AG09309 (cell line): Measurements from ENCODE around the gene IL15.
"Not testable (repeated sequence)": the region's sequence is repeated elsewhere in the genome, so short reads cannot be mapped to it uniquely, and the experiment has no call there.

Source experiments
- DNase-seq: peaks from one replicate; pipeline ENCODE4 v3.0.0-alpha.2; 2010; ENCODE audit warnings: low read depth
- H3K4me3 ChIP-seq: 2 replicates; pipeline ENCODE4 v1.5.1; 2011; ENCODE audit warnings: mild to moderate bottlenecking, low read depth, low read length, moderate library complexity; ENCODE audit not compliant: control insufficient read depth
- CTCF ChIP-seq: IDR thresholded peaks from 2 replicates; pipeline ENCODE4 v1.5.1; 2011; ENCODE audit warnings: mild to moderate bottlenecking, low read depth, low read length, inconsistent platforms; ENCODE audit not compliant: insufficient read depth, control insufficient read depth; ENCODE audit errors: missing control alignments

IL15 gene

GRCh38 chr4:141636082-141636770, at the start of gene IL15:
Gene IL15, plus strand, starts transcription at chr4:141636583. Its CDS starts 82,882 bp downstream, at chr4:141719465.
- no peak for DNase-seq
- peak within 1 kb of the TSS; percentile 99 for H3K4me3 ChIP-seq
- no peak for TF ChIP-seq CTCF

- no peak for TF ChIP-seq CTCF
- DNase-seq, result no peak
Measured at GRCh38 chr4:141587897-141588296, 48.5 kb upstream of the IL15 start.

GRCh38 chr4:141595531-141595930, 40.9 kb upstream of the IL15 start:
- DNase-seq, result no peak
- no peak overlapping the region for H3K4me3 ChIP-seq
- TF ChIP-seq CTCF, result no peak

More at GRCh38 chr4:141587897-141588296, 48.5 kb upstream of the IL15 start:
- no peak overlapping the region for H3K4me3 ChIP-seq

GRCh38 chr4:141599853-141600252, 36.5 kb upstream of the IL15 start:
- no peak for DNase-seq
- no peak for TF ChIP-seq CTCF
- H3K4me3 ChIP-seq, result no peak overlapping the region

GRCh38 chr4:141604683-141605082, 31.7 kb upstream of the IL15 start:
- not testable (repeated sequence) for DNase-seq

GRCh38 chr4:141605425-141605856, 30.9 kb upstream of the IL15 start:
- no peak overlapping the region for H3K4me3 ChIP-seq
- TF ChIP-seq CTCF, result no peak
- no peak for DNase-seq

More at GRCh38 chr4:141604683-141605082, 31.7 kb upstream of the IL15 start:
- not testable (repeated sequence) for H3K4me3 ChIP-seq

- no peak for TF ChIP-seq CTCF
- no peak for DNase-seq
- H3K4me3 ChIP-seq, result no peak overlapping the region
Measured at GRCh38 chr4:141609243-141609642, 27.1 kb upstream of the IL15 start.
